GM12878 (cell line): Measurements from ENCODE around the gene CALN1. TPM values are rescaled to one million over a fixed set of nuclear protein-coding genes. Genes with fewer than 3 reads are reported as not detected.

Experiments
- ATAC-seq: fragments of 200-7000 bp; cut with Tn5 transposase; 3 replicates; pipeline ENCODE4 v1.9.1; 2020; ENCODE audit warnings: mild to moderate bottlenecking, moderate library complexity
- BruUV-seq: library from RNA; stranded (reverse); fragments of 400-500 nt; replicated peaks from 2 replicates; lab custom pipeline; 2021; lab: Mats Ljungman, UMichigan
- CTCF ChIA-PET: fragments of 300-600 bp; sonication (Branson Sonifier 250); formaldehyde crosslinking; extraction: SDS; loops from one replicate; lab custom pipeline; 2021; ENCODE audit warnings: inconsistent platforms; lab: Yijun Ruan, JAX
- POLR2A ChIA-PET: fragments of 350-600 bp; formaldehyde crosslinking; extraction: SDS; loops from one replicate; lab custom pipeline; 2021; ENCODE audit warnings: inconsistent platforms; lab: Charles Lee
- RAD21 ChIA-PET: fragments of 300-600 bp; sonication (Branson Sonifier 250); formaldehyde crosslinking; loops from one replicate; lab custom pipeline; 2023; ENCODE audit warnings: antibody characterized with exemption; ENCODE audit not compliant: unreplicated experiment; lab: Charles Lee
- SMC1A ChIA-PET: fragments of 300-600 bp; sonication (Branson Sonifier 250); formaldehyde crosslinking; loops from one replicate; lab custom pipeline; 2023; ENCODE audit not compliant: unreplicated experiment, uncharacterized antibody; lab: Charles Lee
- DNase-seq: peaks from one replicate; pipeline ENCODE4 v3.0.0-alpha.2; 2011; ENCODE audit warnings: low read depth, low spot score
- FAIRE-seq: peaks from 3 replicates; lab custom pipeline; 2011; peaks lifted over from hg19 to GRCh38; lab: Jason Lieb, UNC
- H2AFZ ChIP-seq: 2 replicates; pipeline ENCODE4 v1.6.0; 2011; ENCODE audit warnings: low read depth, low read length, control low read depth; ENCODE audit not compliant: control insufficient read depth
- H3K27ac ChIP-seq: 2 replicates; pipeline ENCODE4 v1.5.1; 2011; ENCODE audit warnings: control low read depth; ENCODE audit not compliant: control insufficient read depth, insufficient read depth
- H3K27me3 ChIP-seq, 2 experiments: replicated peaks in 1 of 2; 2 replicates each; pipeline versions ENCODE4 v1.6.0 to v1.6.1; 2011; ENCODE audit warnings: low read length in 1 of 2; ENCODE audit not compliant: control insufficient read depth in 2 of 2, insufficient read depth in 2 of 2
- H3K36me3 ChIP-seq, 2 experiments: 2 replicates each; pipeline ENCODE4 v1.5.1; 2011; ENCODE audit warnings: low read length in 1 of 2; ENCODE audit not compliant: control insufficient read depth in 2 of 2, insufficient read depth in 2 of 2
- H3K4me1 ChIP-seq: 2 replicates; pipeline ENCODE4 v1.6.1; 2011; ENCODE audit warnings: mild to moderate bottlenecking, low read length, moderate library complexity, mixed read lengths; ENCODE audit not compliant: control insufficient read depth, insufficient read depth
- H3K4me2 ChIP-seq: 2 replicates; pipeline ENCODE4 v1.6.0; 2011; ENCODE audit warnings: control low read depth; ENCODE audit not compliant: control insufficient read depth, insufficient read depth
- H3K4me3 ChIP-seq: fragments of 200-600 bp; sonication (generic); 2 replicates; pipeline ENCODE4 v1.5.1; 2016
- H3K79me2 ChIP-seq: 2 replicates; pipeline ENCODE4 v1.6.0; 2011; ENCODE audit warnings: low read length; ENCODE audit not compliant: control insufficient read depth, insufficient read depth
- H3K9ac ChIP-seq: 2 replicates; pipeline ENCODE4 v1.8.0; 2011; ENCODE audit warnings: low read length, control low read depth, mixed read lengths; ENCODE audit not compliant: control insufficient read depth, insufficient read depth
- H3K9me3 ChIP-seq: replicated peaks from 3 replicates; pipeline ENCODE4 v1.5.1; 2011; ENCODE audit warnings: mild to moderate bottlenecking, low read length; ENCODE audit not compliant: control insufficient read depth, insufficient read depth
- H4K20me1 ChIP-seq: 2 replicates; pipeline ENCODE4 v1.6.0; 2011; ENCODE audit not compliant: control insufficient read depth, insufficient read depth
- CBFB ChIP-seq: IDR thresholded peaks from 2 replicates; pipeline ENCODE4 v1.6.1; 2016; ENCODE audit warnings: antibody characterized with exemption, low read depth
- CREB1 ChIP-seq: IDR thresholded peaks from 2 replicates; pipeline ENCODE4 v1.6.1; 2012; ENCODE audit warnings: low read depth, mild to moderate bottlenecking, inconsistent platforms
- PBX3 ChIP-seq: IDR thresholded peaks from 2 replicates; pipeline ENCODE4 v1.6.1; 2011; ENCODE audit warnings: mild to moderate bottlenecking, low read depth, low read length, moderate library complexity; ENCODE audit not compliant: insufficient replicate concordance
- TAF1 ChIP-seq: IDR thresholded peaks from 2 replicates; pipeline ENCODE4 v1.6.1; 2011; ENCODE audit warnings: mild to moderate bottlenecking, low read depth, low read length, borderline replicate concordance
- TCF7 ChIP-seq: IDR thresholded peaks from 2 replicates; pipeline ENCODE4 v1.6.1; 2014; ENCODE audit warnings: antibody characterized with exemption, borderline replicate concordance
- ZNF274 ChIP-seq: IDR thresholded peaks from one replicate; pipeline ENCODE4 v1.8.0; 2011; ENCODE audit not compliant: insufficient read length, insufficient read depth
- WGBS: methylation state at CpG from one replicate; pipeline ENCODE4 v1.1.6; 2016; ENCODE audit warnings: low lambda C conversion rate; ENCODE audit not compliant: insufficient replicate concordance, insufficient coverage; ENCODE audit errors: missing lambda C conversion rate; 5-methylcytosine and 5-hydroxymethylcytosine counted together
- in situ Hi-C: fragments of 300-500 bp; cut with MboI; formaldehyde crosslinking; loops from 9 replicates; pipeline ENCODE4 v1.14.3; 2018; ENCODE audit warnings: mixed read lengths
- intact Hi-C: fragments of 100-400 bp; cut with micrococcal nuclease; formaldehyde crosslinking; loops from one replicate; pipeline ENCODE4 v1.14.2; 2022; ENCODE audit not compliant: unreplicated experiment
- polyA plus RNA-seq, 11 experiments: library from polyadenylated mRNA; depleted of rRNA in 4 of 11; unstranded in 6 of 11; stranded (reverse) in 5 of 11; fragments of >200 nt; fragmentation: Nextera tagmentation in 4 of 11; fragmentation: Illumina TruSeq in 1 of 11; extraction: Ambion mirVana in 4 of 11; extraction: Trizol in 1 of 11; gene quantifications; 1 replicate in 1 of 11; 2 replicates in 10 of 11; pipeline versions ENCODE4 v1.2.1 to v1.2.3, GENCODE V29; 2011 to 2016; ENCODE audit warnings: inconsistent platforms in 2 of 11, missing spikeins in 2 of 11, low read depth in 1 of 11
- total RNA-seq, 4 experiments: library from RNA; depleted of rRNA in 3 of 4; stranded (reverse); fragments of >200 nt in 3 of 4; fragmentation: Illumina TruSeq in 1 of 4; extraction: Trizol in 1 of 4; gene quantifications; 2 replicates each; pipeline versions ENCODE4 v1.2.1 to v1.2.3, GENCODE V29; 2013 to 2021

Gene CALN1
- total and polyA plus RNA-seq, 10 of the 15 experiments (the other 5 are each of a cell fraction or from before 2014, with no cell fraction given) = 0.48 to 15.3 (median 1.6) TPM

- no peak for TF ChIP-seq PBX3
These were observed 143.3 kb downstream of the CALN1 start (continued) for GRCh38 chr7:72268796-72269195.

- H3K27ac ChIP-seq = no peak overlapping the region
- H3K9ac ChIP-seq = no peak overlapping the region
- no peak overlapping the region for H3K4me3 ChIP-seq
- BruUV-seq = no TSS peak
- H3K9me3 ChIP-seq = no peaks in the 10 kb centered on the region; the same call in 2 of the 3 replicates
- ChIA-PET SMC1A (interaction anchor here (0.8 kb wide), 1 partner anchor 24 kb away, joined by 3 read pairs; no protein-coding TSS in a partner anchor), CTCF (no interaction called here), RAD21 (no interaction called here), POLR2A (no interaction called here)
- in situ Hi-C loops (no loop called here), intact Hi-C loops (no loop called here)
- H3K4me1 ChIP-seq = no peaks in the 10 kb centered on the region
- no peaks in the 10 kb centered on the region for H3K36me3 ChIP-seq
- 50% methylated on average over 2 of the region's 2 CpGs for WGBS
- H4K20me1 ChIP-seq = no peaks in the 10 kb centered on the region
- DNase-seq = no peak
- ATAC-seq = no peak
- H3K27me3 ChIP-seq = no peaks in the 10 kb centered on the region
- no peak overlapping the region for H2AFZ ChIP-seq
- no peak overlapping the region for H3K4me2 ChIP-seq
- no peaks in the 10 kb centered on the region for H3K79me2 ChIP-seq
- TF ChIP-seq TCF7 = no peak
- TF ChIP-seq ZNF274 = no peak
- no peak for TF ChIP-seq CREB1
- no peak for TF ChIP-seq TAF1
- no peak for TF ChIP-seq CBFB
- no peak for FAIRE-seq
These were observed 144.0 kb downstream of the CALN1 start for GRCh38 chr7:72268090-72268489.
